T-cell (primary cell): Measurements from ENCODE around the gene SDHD. TPM values are rescaled to one million over a fixed set of nuclear protein-coding genes. Genes with fewer than 3 reads are reported as not detected.

ENCODE experiments used
- ATAC-seq, 4 experiments: fragments of 200-7000 bp in 3 of 4; fragments of 150-1000 bp in 1 of 4; cut with Tn5 transposase; replicated peaks in 1 of 4; 1 replicate in 3 of 4; 2 replicates in 1 of 4; pipeline ENCODE4 v1.10.0; 2021; ENCODE audit warnings: moderate library complexity in 3 of 4, mild to moderate bottlenecking in 2 of 4, moderate number of reproducible peaks in 1 of 4
- CTCF ChIA-PET, 2 donors: fragments of 300-600 bp; sonication (Branson Sonifier 250); formaldehyde crosslinking; loops; one replicate each; lab custom pipeline; 2022; ENCODE audit warnings: antibody characterized with exemption in 2 of 2; lab: Charles Lee
- POLR2A ChIA-PET, 2 donors: fragments of 300-600 bp; sonication (Branson Sonifier 250); formaldehyde crosslinking; loops; one replicate each; lab custom pipeline; 2022; ENCODE audit warnings: antibody characterized with exemption in 2 of 2; lab: Charles Lee
- DNase-seq, 35 experiments: peaks; one replicate each; pipeline versions ENCODE4 v3.0.0 to v3.0.0-alpha.2; 2013 to 2023
- H3K27ac ChIP-seq: one replicate; pipeline ENCODE4 v1.5.1; 2013; ENCODE audit warnings: low read length
- H3K27me3 ChIP-seq, 2 experiments: replicated peaks in 1 of 2; 1 replicate in 1 of 2; 2 replicates in 1 of 2; pipeline versions ENCODE4 v1.6.1 to v1.7.0; 2013; ENCODE audit warnings: low read length in 1 of 2, mixed read lengths in 1 of 2; ENCODE audit not compliant: control insufficient read depth in 2 of 2, insufficient read depth in 2 of 2; ENCODE audit errors: extremely low read depth in 1 of 2
- H3K36me3 ChIP-seq, 2 donors: 1 replicate in 1 of 2; 2 replicates in 1 of 2; pipeline versions ENCODE4 v1.6.1 to v1.7.0; 2013; ENCODE audit warnings: low read length in 1 of 2; ENCODE audit not compliant: control insufficient read depth in 2 of 2, insufficient read depth in 1 of 2; ENCODE audit errors: extremely low read depth in 1 of 2
- H3K4me1 ChIP-seq, 2 experiments: 1 replicate in 1 of 2; 2 replicates in 1 of 2; pipeline versions ENCODE4 v1.6.1 to v1.7.0; 2013; ENCODE audit warnings: low read length in 2 of 2, mixed read lengths in 1 of 2; ENCODE audit not compliant: insufficient read depth in 2 of 2, control insufficient read depth in 1 of 2; ENCODE audit errors: extremely low read depth in 1 of 2
- H3K4me3 ChIP-seq, 2 donors: 1 replicate in 1 of 2; 2 replicates in 1 of 2; pipeline versions ENCODE4 v1.5.1 to v1.7.0; 2013; ENCODE audit warnings: mild to moderate bottlenecking in 2 of 2, low read length in 1 of 2, moderate library complexity in 1 of 2; ENCODE audit not compliant: control insufficient read depth in 1 of 2; ENCODE audit errors: extremely low read depth in 1 of 2
- H3K9me3 ChIP-seq: 2 replicates; pipeline ENCODE4 v1.7.0; 2013
- H3K27ac Mint-ChIP-seq, 2 donors: one replicate each; pipeline ENCODE4 v1.8.0; 2020 to 2021; ENCODE audit warnings: mild to moderate bottlenecking in 2 of 2, mixed read lengths in 2 of 2
- H3K27me3 Mint-ChIP-seq, 2 donors: one replicate each; pipeline ENCODE4 v1.8.0; 2021 to 2022; ENCODE audit warnings: mixed read lengths in 2 of 2
- H3K36me3 Mint-ChIP-seq: one replicate; pipeline ENCODE4 v1.8.0; 2021; ENCODE audit warnings: mixed read lengths
- H3K4me1 Mint-ChIP-seq, 3 donors: one replicate each; pipeline ENCODE4 v1.8.0; 2020 to 2022; ENCODE audit warnings: mixed read lengths in 3 of 3, mild to moderate bottlenecking in 1 of 3
- H3K4me3 Mint-ChIP-seq, 3 donors: one replicate each; pipeline ENCODE4 v1.8.0; 2020 to 2022; ENCODE audit warnings: mild to moderate bottlenecking in 3 of 3, mixed read lengths in 3 of 3, moderate library complexity in 3 of 3
- H3K9me3 Mint-ChIP-seq, 3 donors: one replicate each; pipeline ENCODE4 v1.8.0; 2020 to 2022; ENCODE audit warnings: mixed read lengths in 3 of 3
- WGBS: methylation state at CpG from one replicate; pipeline ENCODE4 v1.1.5; 2013; ENCODE audit warnings: missing lambda C conversion rate; ENCODE audit not compliant: insufficient coverage; 5-methylcytosine and 5-hydroxymethylcytosine counted together
- total RNA-seq, 35 experiments: library from RNA in 6 of 35; stranded (reverse) in 6 of 35; fragments of 120-200 nt in 1 of 35; gene quantifications; one replicate each; pipeline versions ENCODE4 v1.2.1 to v1.2.4 and lab custom pipeline; 2013 to 2026

Gene SDHD
- total RNA-seq, 5 donors from 2014 or later (not counting 1 experiment from before 2014, with no cell fraction given): 34.3 to 71.9 (median 69.6) TPM

DNA sequence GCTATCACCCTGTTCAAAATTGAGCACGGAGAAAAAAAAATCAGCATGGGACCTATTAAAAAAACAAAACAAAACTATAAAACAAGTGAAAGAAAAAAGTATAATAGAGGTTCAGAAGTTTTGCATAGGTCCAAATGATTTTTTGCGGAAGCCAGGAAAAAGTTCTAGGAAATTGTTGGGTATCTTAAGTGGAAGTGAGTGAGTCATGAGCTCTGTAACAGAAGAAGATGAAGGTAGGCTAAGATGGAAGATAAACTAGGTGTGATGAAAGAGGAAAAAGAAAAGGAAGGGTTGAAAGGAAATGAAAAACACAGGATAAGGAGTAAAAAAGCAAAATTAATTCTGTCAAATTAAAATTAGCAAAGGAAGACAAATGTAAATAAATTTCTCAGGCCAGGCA, 27.8 kb downstream of the SDHD start:
- whole genome bisulfite sequencing: 100% methylated on average over 1 of the region's 2 CpGs
- ATAC-seq: no peak

DNA sequence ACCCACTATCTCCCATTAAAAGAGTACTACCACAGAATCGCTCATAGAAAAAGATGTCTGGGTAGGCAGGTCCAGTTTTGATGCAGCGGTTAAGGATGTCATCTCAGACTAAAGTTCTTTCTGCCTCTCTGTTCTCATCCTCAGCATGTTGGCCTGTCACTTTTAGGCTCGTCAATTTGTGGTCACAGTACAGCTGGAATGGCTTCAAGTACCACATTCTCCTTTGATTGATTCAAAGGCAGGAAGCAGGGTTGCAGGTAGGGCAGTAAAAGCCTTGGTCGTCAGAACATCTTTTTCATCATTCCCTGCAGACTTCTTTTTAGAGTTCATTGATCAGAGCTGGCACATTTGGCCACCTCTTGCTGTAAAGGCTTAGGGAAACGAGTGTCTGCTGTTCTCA, 28.7 kb downstream of the SDHD start:
- no peak for DNase-seq
- POLR2A ChIA-PET: no interaction called here
- peaks cover 0 to 2% of the 10 kb centered on the region in 2 donors for H3K27me3 Mint-ChIP-seq

More for the DNA sequence above, 27.8 kb downstream of the SDHD start:
- ChIA-PET POLR2A (no interaction called here), CTCF (interaction anchor here (0.5 to 1.2 kb wide), 6 partner anchors 13 to 1175 kb away, joined by 3 to 8 read pairs (median 4); no protein-coding TSS in a partner anchor)
- Histone ChIP-seq H3K9me3 (no peaks in the 10 kb centered on the region), H3K4me3 (no peak overlapping the region), H3K27me3 (no peaks in the 10 kb centered on the region), H3K4me1 (no peaks in the 10 kb centered on the region), H3K27ac (no peak overlapping the region), H3K36me3 (peaks cover 0 to 2% of the 10 kb centered on the region in 2 donors)
- Mint-ChIP-seq H3K36me3 (peaks cover 12% of the 10 kb centered on the region), H3K27ac (no peak overlapping the region), H3K27me3 (peaks cover 0 to 2% of the 10 kb centered on the region in 2 donors), H3K4me1 (peaks cover 3 to 4% (median 4%) of the 10 kb centered on the region in 3 donors), H3K4me3 (no peak overlapping the region), H3K9me3 (no peaks in the 10 kb centered on the region)
- DNase-seq: no peak

DNA sequence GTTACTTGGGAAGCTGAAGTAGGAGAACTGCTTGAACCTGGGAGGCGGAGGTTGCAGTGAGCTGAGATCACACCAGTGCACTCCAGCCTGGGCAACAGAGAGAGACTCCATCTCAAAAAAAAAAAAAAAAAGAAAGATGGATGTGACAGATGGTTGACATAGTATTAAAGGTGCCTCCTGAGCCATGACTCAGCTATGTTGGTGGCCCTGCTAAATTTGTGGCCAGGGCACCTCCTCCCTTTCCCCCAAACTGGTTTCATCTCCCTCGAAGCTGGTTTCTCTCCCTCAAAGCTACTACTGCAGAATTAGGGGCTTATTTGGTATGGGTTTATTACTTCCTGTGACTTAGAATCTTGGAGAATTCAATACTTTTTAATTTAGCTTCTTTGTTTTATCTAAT, 31.5 kb downstream of the SDHD start:
- no peak overlapping the region for H3K27ac ChIP-seq
- Mint-ChIP-seq H3K27me3 (peaks cover 0 to 2% of the 10 kb centered on the region in 2 donors), H3K27ac (no peak overlapping the region), H3K4me3 (no peak overlapping the region), H3K9me3 (no peaks in the 10 kb centered on the region), H3K4me1 (peaks cover 3 to 4% (median 4%) of the 10 kb centered on the region in 3 donors), H3K36me3 (peaks cover 17% of the 10 kb centered on the region)
- no peaks in the 10 kb centered on the region for H3K4me1 ChIP-seq
- no peak overlapping the region for H3K4me3 ChIP-seq
- ChIA-PET CTCF (interaction anchor here in 1 of 2 donors (0.7 kb wide), 1 partner anchor 78 kb away, joined by 3 read pairs; no protein-coding TSS in a partner anchor), POLR2A (interaction anchor here in 1 of 2 donors (0.6 kb wide), 1 partner anchor 12 kb away, joined by 9 read pairs; no protein-coding TSS in a partner anchor)
- no peaks in the 10 kb centered on the region for H3K9me3 ChIP-seq
- H3K36me3 ChIP-seq: peaks cover 0 to 2% of the 10 kb centered on the region in 2 donors
- ATAC-seq (no peak), DNase-seq (no peak)
- no CpG with 5 or more reads among the region's 2 CpGs for WGBS
- no peaks in the 10 kb centered on the region for H3K27me3 ChIP-seq

More for the DNA sequence above, 28.7 kb downstream of the SDHD start:
- Mint-ChIP-seq H3K9me3 (no peaks in the 10 kb centered on the region), H3K4me3 (no peak overlapping the region), H3K36me3 (peaks cover 14% of the 10 kb centered on the region), H3K27ac (no peak overlapping the region), H3K4me1 (peaks cover 3 to 4% (median 4%) of the 10 kb centered on the region in 3 donors)
- 100% methylated on average over 1 of the region's 5 CpGs for WGBS
- CTCF ChIA-PET: interaction anchor here in 1 of 2 donors (1.1 kb wide), 1 partner anchor 186 kb away, joined by 3 read pairs; no protein-coding TSS in a partner anchor
- Histone ChIP-seq H3K27me3 (no peaks in the 10 kb centered on the region), H3K27ac (no peak overlapping the region), H3K4me3 (no peak overlapping the region), H3K9me3 (no peaks in the 10 kb centered on the region), H3K36me3 (peaks cover 0 to 2% of the 10 kb centered on the region in 2 donors), H3K4me1 (no peaks in the 10 kb centered on the region)
- ATAC-seq: no peak

DNA sequence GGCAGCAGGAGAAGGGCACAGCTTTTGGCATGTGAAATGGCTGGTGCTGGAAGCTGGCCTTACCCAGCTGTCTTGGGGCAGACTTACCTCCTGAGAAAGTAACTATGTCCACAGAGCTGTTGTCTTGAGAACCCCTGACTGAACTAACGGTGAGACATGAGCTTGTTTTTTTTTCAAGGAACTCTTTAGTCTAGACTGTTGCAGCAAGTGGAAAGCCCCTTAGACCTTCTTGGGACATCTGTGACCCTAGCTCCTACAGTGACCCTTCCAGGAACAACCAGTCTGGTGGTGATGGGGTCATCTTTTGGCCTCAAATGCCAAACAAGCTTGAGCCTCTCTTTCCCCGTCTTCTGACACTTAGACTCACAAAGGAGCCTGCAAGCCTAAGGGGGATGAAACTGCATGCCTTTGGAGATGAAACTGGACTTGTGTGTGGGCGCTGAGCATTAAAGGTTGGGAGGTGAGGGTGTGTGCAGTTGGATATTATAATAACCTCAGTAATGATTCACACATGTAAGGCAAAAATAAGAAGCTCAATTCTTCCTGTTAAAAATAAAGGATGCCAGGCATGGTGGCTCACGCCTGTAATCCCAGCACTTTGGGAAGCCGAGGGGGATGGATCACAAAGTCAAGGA, 35.4 kb downstream of the SDHD start:
- no peak for ATAC-seq
- Mint-ChIP-seq H3K27ac (no peak overlapping the region), H3K36me3 (peaks cover 13% of the 10 kb centered on the region), H3K27me3 (no peaks in the 10 kb centered on the region), H3K4me1 (no peaks in the 10 kb centered on the region), H3K4me3 (no peak overlapping the region), H3K9me3 (no peaks in the 10 kb centered on the region)
- WGBS: 71% methylated on average over 1 of the region's 5 CpGs
- Histone ChIP-seq H3K27ac (no peak overlapping the region), H3K36me3 (no peaks in the 10 kb centered on the region), H3K27me3 (no peaks in the 10 kb centered on the region), H3K4me1 (no peaks in the 10 kb centered on the region), H3K4me3 (no peak overlapping the region), H3K9me3 (no peaks in the 10 kb centered on the region)
- no peak for DNase-seq
- POLR2A ChIA-PET: no interaction called here
- CTCF ChIA-PET: interaction anchor here in 1 of 2 donors (1.4 kb wide), 1 partner anchor 9 kb away, joined by 7 read pairs; no protein-coding TSS in a partner anchor

DNA sequence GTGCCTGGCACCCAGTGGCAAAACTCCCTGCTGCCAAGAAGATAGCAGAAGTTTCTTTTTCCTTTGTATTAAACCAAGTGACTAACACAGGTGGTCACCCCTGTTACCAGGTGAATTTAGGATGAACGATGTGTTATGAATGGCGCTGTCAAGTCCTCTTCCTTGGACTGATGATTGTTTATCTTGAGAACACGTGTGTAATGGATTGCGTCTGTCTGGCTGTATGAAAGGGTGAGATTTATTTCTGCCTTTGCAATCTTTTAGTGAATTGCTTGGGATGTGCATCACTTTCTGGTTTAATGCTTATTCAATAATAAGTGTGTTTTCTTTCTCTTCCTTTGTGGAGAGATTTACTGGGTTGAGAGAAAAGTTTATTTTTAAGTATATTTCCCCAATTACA, 36.5 kb downstream of the SDHD start:
- Mint-ChIP-seq H3K27ac (no peak overlapping the region), H3K36me3 (peaks cover 12% of the 10 kb centered on the region), H3K27me3 (no peaks in the 10 kb centered on the region), H3K4me1 (no peaks in the 10 kb centered on the region), H3K9me3 (no peaks in the 10 kb centered on the region), H3K4me3 (no peak overlapping the region)
- Histone ChIP-seq H3K4me1 (no peaks in the 10 kb centered on the region), H3K9me3 (no peaks in the 10 kb centered on the region), H3K27me3 (no peaks in the 10 kb centered on the region), H3K4me3 (no peak overlapping the region), H3K27ac (no peak overlapping the region), H3K36me3 (no peaks in the 10 kb centered on the region)
- ChIA-PET POLR2A (no interaction called here), CTCF (no interaction called here)
- WGBS: 83% methylated on average over 2 of the region's 4 CpGs
- no peak for DNase-seq
- ATAC-seq: no peak

DNA sequence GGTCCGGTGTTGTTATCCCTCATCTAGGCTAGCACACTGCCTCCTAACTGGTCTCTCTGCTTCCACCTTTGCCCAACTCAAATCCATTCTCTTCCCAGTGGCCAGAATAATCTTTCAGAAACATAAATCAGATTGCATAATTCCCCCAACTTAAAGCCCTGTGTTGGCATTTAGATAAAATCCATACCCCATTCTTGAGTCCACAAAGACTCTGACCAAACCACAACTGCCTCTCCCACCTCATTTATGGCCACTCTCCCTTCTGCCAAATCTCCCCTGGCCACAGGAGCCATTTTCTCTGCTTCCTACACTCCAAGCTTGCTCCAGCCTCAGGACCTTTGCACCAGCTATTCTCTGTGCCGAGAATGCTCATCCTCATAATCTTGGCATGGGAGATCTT, 40.4 kb downstream of the SDHD start:
- WGBS: 100% methylated on average over 1 of the region's 2 CpGs
- CTCF ChIA-PET: interaction anchor here in 1 of 2 donors (1.7 kb wide), 1 partner anchor 13 kb away, joined by 4 read pairs; no protein-coding TSS in a partner anchor

More for the DNA sequence above, 40.4 kb downstream of the SDHD start:
- Mint-ChIP-seq H3K9me3 (no peaks in the 10 kb centered on the region), H3K27me3 (no peaks in the 10 kb centered on the region), H3K27ac (no peak overlapping the region), H3K36me3 (peaks cover 3% of the 10 kb centered on the region), H3K4me3 (no peak overlapping the region), H3K4me1 (peaks cover 0 to 2% (median 0%) of the 10 kb centered on the region in 3 donors)
- Histone ChIP-seq H3K4me3 (no peak overlapping the region), H3K27me3 (no peaks in the 10 kb centered on the region), H3K27ac (no peak overlapping the region), H3K9me3 (no peaks in the 10 kb centered on the region), H3K4me1 (no peaks in the 10 kb centered on the region), H3K36me3 (no peaks in the 10 kb centered on the region)
- ATAC-seq (no peak), DNase-seq (no peak)
- POLR2A ChIA-PET: no interaction called here
